Germinal center (tissue), 1 donor: Measurements from ENCODE around the gene HEATR1.
A peak's percentile ranks its signal among the peaks of the same experiment; 100 is the strongest.
"Not testable (repeated sequence)": the region's sequence is repeated elsewhere in the genome, so short reads cannot be mapped to it uniquely, and the experiment has no call there.

Experiments used
- DNase-seq: peaks from one replicate; pipeline ENCODE4 v3.0.0; 2012; ENCODE audit warnings: mixed read lengths, low spot score

The HEATR1 gene, protein sequence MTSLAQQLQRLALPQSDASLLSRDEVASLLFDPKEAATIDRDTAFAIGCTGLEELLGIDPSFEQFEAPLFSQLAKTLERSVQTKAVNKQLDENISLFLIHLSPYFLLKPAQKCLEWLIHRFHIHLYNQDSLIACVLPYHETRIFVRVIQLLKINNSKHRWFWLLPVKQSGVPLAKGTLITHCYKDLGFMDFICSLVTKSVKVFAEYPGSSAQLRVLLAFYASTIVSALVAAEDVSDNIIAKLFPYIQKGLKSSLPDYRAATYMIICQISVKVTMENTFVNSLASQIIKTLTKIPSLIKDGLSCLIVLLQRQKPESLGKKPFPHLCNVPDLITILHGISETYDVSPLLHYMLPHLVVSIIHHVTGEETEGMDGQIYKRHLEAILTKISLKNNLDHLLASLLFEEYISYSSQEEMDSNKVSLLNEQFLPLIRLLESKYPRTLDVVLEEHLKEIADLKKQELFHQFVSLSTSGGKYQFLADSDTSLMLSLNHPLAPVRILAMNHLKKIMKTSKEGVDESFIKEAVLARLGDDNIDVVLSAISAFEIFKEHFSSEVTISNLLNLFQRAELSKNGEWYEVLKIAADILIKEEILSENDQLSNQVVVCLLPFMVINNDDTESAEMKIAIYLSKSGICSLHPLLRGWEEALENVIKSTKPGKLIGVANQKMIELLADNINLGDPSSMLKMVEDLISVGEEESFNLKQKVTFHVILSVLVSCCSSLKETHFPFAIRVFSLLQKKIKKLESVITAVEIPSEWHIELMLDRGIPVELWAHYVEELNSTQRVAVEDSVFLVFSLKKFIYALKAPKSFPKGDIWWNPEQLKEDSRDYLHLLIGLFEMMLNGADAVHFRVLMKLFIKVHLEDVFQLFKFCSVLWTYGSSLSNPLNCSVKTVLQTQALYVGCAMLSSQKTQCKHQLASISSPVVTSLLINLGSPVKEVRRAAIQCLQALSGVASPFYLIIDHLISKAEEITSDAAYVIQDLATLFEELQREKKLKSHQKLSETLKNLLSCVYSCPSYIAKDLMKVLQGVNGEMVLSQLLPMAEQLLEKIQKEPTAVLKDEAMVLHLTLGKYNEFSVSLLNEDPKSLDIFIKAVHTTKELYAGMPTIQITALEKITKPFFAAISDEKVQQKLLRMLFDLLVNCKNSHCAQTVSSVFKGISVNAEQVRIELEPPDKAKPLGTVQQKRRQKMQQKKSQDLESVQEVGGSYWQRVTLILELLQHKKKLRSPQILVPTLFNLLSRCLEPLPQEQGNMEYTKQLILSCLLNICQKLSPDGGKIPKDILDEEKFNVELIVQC (N-terminal part only)

DNA sequence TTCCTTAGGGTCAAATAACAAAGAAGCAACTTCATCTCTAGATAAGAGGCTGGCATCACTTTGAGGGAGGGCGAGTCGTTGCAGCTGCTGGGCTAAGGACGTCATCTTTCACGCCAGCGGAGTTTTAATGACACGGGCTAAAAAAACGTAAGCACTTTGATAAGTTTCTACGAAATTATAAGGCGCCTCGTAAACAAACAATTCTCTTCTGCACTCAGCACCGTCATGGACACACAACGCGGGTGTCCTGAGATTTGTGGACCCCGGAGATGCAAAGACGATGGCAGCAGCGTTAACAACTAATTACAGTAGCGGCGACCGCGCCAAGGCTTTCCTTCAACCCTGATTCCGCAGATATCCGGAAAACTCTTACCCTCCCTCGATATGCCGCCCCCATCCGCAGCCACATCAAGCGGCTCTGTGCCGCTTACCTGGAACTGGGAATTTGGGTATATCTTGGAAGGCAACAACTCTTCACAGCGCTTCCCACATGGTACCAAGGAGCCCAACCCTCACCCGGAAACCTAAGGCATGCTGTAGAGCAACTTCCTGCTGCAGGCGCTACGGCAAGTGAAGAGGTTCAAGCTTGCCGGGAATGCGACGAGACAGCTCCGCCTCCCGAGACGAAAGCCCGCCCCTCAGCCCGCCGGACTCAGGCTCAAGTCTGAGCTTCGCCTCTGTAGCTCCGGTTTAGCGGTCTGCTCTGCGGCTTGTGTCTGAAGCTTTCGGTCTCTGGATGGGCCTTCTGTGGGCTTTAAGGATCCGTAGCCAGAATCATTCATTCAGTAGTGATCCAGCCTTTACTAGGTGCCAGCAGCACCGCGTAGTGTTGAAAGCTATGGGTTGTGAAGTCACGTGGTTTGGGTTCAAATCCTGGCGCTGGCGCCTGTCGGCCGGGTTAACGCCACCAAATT lies at the start of gene HEATR1:
Gene HEATR1 (minus strand): TSS at position 526 of the 914 bp plus-strand sequence. CDS start 421 bp downstream, at position 105.
- DNase-seq = peak; percentile 83

DNA sequence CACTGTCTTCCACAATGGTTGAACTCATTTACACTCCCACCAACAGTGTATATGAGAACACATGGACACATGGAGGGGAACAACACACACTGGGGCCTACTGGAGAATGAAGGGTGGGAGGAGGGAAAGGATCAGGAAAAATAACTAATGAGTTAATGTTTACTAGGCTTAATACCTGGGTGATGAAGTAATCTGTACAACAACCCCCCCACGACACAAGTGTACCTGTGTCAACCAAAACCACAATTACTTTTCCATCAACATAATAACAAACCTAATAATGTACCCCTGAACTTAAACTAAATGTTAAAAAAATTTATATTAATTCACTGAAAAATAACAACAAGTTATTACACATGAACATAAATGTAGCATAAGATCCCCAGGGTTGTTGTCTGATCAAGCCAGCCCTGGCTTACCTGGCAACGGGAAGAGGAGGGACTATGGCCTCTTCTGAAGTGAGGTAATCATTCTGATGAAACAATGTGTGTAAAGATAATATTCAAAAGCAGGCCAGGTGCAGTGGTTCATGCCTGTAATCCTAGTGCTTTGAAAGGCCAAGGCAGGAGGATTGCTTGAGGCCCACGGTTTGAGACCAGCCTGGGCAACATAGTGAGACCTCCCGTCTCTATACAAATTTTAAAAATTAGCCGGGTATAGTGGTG lies 40.8 kb upstream of the HEATR1 start:
- no peak for DNase-seq

DNA sequence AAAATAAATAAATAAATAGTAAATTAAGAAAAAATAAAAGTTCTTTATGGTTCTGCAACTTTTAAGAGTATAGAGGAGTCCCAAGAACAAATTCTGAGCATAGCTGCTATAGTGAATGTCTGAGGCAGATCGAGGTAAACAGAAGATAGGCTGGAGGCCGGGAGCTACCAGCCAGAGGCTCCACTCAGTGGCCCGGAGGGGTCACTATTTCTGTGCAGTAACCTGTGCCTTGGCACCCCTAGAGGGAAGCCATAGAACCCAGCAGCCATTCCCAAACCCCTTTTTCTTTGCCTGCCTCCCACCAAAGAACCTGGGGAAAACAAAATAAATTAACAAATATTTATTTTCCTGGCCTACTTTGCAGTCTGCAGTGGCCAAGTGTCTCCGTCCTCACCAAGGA lies 38.4 kb upstream of the HEATR1 start:
- no peak for DNase-seq

DNA sequence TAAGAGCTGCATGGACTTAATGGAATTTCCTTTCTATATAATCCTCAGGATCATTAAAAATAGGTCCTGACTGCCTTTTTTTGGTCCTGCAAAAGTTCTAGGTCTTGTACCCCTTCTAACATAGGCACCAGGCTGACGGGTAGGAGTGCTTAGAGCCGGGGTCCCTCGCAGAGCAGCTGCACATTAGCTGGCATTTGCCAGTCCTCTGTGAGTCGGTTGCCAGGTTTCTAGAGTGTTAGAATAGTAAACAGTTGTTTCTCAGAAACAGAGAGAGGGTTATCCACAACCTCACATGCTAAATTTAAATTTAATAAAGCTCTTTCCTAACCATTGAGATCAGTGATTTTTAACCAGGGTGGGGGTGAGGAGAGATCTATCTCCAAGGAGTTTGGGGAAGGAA lies 35.4 kb upstream of the HEATR1 start:
- DNase-seq = no peak

DNA sequence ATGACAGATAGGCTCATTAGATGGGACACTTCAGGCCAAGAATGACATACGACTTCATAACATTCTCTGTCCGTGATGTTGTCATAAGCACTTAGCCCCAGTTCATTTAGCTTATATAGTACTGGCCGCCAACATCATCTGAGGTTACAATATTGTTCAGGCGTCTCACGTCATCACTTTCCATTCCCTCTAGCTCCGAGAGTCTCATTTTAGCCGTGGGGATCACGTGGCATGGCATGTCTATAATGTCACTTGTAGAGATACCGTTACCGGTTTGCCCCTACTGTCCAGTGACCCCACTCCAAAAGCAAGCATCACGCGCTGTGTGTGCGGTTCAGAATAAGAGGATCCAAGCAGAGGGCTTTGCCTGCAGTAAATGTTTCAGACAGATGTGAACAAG lies 34.6 kb upstream of the HEATR1 start:
- no peak for DNase-seq

DNA sequence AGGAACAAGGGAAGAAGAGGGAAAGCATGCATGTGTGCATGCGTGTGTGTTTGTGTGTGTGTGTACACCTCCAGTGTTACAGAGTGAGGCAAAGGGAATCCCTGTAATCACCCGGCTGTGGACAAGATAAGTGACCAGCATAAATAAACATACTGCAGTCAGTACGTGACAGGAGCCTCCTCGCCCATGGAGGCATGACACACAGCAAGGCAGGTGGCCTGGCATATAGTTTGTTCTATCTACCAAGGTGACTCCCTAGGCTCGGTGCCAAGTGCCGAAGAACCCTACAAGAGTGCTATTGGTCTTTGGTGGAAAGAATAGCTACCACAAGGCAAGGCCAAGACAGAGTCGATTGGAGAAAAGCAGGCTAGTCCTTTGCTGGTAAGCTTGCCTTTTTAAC lies 31.7 kb upstream of the HEATR1 start:
- DNase-seq = no peak

DNA sequence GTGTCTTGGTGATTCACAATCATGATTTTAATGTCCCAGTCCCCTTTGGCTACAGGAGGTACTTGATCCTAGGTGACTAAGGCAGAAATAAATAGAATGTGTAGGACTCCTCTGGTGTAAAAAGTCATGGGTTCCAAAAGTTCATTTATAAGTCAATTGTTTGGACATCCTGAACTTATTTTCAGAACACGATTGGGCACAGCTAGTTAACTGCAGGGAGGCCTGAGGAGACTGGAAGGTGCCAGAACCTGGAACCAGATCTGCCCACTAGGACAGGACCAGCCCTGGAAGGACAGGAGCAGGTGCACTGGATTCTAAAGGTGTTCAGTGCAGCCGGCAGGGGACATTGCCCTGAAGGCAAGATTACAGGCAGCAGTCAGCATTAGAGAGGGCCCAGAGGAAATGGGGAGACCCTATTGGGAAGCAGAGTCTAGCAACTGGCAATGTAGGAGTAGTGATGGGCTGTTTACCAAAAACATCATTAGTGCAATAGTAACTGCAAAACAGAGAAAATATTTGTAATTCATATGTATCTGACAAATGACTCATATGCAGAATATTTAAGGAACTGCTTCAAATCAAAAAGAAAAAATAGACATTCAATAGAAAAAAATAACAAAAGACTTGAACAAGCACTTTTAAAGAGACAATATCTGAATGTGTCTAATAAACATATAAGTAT lies 23.6 kb upstream of the HEATR1 start:
- no peak for DNase-seq

DNA sequence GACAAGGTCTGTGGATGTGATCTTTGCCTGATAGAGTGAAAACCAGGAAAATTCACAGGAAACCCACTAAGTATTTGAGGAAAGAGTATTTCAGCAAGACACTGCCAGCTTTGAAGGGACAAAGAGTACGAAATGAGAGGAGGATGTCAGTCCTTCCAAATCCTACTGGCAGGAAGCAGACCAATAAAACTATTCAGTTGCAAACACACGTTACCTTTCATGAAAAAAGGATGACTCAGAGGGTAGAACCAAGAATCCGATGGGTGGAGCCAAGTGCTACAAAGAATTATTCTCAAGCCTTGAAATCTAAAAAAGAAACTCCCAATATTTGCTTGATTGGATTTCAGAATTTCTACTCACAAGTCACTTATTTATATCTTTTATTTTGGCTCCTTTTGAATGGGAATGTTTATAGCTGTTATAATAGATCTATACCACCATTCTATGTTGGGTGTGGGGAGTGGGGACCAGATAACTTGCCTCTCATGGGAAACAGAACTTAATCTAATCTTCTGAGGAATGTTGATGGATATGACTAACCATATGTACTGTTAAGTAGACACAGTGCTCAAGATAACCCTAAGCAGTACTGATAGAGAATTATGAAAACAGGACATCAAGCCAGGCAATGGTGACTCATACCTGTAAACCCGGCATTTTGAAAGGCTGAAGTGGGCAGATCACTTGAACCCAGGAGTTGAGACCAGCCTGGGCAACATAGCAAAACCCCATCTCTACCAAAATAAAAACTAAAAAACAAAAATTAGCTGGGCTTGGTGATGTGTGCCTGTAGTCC lies 19.3 kb upstream of the HEATR1 start:
- DNase-seq = no peak

DNA sequence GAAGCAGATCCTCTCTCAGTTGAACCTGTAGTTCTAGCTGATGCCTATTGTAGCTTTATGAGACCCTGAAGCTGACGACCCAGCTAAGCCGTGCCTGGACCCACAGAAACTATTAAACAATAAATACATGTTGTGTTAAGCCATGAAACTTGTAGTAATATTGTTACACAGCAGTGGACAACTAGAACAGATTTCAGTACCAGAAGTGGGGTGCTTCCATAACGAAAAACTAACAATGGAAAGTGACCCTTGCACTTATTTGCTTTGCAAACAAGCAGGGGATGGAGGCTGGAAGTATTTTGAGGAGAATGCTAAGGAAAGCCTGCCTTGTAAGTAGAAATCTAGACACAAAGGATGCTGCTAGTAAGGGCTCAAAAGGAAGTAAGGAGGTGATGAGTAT lies 18.1 kb upstream of the HEATR1 start:
- no peak for DNase-seq

DNA sequence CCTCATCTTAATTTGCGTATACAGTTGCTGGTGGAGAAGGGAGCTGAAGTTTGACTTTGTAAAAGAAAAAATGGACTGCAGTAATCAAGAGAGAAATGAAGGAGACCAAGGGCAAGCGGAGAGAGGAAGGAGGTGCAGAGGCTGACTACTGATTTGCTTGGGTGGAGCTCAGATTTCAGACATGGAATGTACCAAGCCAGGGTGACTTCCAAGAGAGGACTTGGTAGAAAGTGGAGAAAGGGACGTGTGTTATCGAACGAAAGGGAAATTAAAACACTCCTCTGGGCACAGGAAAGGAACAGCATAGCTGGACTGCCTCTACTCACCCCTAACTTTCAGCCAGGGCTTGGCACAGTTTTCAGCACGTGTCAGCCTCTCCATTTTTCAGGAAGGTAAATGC lies 15.1 kb upstream of the HEATR1 start:
- no peak for DNase-seq

DNA sequence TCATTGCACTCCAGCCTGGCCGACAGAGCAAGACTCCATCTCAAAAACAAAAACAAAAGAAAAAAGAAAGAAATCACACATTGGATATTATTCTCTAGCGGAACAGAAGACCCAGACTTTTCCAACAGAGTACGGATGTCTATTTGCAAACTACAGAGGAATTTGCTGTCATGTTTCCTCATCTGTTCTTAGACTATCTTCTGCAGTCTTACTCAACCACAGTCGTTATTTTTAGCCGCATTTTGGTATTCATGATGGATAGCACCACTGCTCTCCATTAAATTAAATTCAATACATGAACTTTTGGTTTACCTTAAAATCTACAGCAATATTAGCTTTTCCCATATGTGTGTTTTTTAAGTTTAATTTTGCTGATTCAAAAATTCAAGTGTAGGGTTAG lies 14.2 kb upstream of the HEATR1 start:
- no peak for DNase-seq

DNA sequence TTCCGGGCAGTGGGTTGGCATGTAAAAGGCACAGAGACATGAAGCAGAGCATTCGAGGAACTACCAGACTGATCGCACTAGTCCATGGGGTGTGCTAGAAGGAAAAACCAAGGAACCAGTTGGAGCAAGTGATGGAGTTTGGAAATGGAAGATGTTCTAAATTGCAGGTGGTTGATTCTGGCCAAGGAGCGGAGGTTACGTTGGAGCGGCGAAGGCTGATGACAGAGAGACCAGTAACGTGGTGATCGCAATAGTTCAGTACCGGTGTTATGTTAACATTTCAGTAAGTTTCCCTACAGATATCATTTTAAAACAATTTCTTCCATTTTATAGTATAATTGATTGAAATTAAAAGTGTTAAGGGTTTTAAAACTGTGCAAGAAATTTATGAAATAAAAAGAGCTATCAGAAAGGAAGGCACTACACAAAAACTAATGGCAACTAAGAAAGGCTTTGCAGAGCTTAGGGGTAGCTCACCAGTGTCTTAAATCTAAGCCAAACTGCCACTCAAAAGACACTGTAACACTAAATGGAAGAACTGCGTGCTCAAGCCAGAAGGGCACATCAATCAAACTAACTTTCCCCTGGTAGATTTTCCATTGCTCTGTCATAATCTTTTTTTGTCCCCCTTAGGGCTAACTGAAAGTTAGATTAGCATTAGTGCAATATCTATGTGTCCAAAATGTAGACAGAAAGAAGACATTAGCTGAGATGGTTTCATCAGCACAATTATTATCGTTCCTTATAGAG lies 11.3 kb upstream of the HEATR1 start:
- no peak for DNase-seq

DNA sequence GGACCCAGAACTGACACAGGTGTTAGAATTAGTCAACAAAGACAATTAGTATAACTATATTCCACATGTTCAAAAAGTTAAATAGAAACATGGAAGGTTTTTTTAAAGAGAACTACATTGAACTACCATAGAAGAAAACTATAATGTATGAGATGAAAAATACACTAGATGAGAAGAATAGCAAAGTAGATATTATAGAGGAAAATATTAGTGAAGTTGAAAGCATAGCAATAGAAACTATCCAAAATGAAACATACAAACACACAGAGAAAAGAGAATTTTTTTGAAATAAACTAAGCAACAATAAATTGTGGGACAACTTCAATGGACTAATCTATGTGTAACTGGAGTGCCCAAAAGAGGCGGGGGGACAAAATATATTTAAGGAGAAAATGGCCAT lies 8.0 kb upstream of the HEATR1 start:
- no peak for DNase-seq

DNA sequence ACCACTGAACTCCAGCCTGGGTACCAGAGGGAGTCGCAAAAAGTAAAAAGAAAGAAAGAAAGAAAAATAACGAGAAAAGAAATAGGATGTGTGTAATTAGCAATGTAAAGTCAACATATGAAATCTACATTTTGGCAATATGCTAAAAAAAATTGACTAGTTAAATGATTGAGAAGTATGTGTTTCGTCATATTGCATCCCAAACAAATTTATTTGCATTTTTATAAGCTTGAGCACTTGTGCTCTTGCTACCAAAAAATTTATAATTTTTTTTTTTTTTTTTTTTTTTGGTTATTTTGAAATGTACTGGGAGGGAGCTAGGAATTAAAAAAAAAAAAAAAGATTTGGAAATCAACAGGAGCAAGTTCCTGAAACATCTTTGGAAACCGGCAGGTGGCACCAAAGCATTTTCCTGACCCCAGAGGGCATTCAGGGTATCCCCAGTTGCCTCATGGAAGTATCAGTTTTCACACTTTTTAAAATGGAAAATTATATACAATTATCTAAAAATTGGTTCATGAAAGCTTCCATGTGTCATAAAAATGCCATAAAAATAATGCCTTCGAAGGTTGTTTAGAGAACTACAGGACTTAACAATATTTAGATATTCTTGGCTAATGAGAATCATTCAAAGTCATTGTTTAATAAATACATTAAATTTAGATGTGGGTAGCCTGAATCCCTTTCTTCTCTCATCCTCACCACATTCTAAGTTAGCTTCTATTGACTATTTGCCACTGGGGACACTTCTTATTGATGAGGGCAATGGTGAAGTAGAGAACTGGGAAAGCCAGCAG lies 4.8 kb upstream of the HEATR1 start:
- DNase-seq = peak; percentile 11

DNA sequence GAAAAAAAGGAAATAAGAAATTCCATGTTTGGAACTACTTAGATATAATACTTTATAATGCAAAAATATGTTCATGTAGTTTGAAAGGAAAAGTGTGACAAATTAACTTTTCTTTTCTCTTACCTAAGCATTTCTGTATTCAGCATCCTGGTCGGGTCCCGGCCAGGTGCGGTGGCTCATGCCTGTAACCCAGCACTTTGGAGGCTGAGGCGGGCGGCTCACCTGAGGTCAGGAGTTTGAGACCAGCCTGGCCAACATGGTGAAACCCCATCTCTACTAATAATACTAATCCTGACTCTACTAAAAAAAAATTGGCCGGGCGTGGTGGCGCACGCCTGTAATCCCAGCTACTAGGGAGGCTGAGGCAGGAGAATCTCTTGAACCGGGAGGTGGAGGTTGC lies 3.3 kb upstream of the HEATR1 start:
- DNase-seq = not testable (repeated sequence)

DNA sequence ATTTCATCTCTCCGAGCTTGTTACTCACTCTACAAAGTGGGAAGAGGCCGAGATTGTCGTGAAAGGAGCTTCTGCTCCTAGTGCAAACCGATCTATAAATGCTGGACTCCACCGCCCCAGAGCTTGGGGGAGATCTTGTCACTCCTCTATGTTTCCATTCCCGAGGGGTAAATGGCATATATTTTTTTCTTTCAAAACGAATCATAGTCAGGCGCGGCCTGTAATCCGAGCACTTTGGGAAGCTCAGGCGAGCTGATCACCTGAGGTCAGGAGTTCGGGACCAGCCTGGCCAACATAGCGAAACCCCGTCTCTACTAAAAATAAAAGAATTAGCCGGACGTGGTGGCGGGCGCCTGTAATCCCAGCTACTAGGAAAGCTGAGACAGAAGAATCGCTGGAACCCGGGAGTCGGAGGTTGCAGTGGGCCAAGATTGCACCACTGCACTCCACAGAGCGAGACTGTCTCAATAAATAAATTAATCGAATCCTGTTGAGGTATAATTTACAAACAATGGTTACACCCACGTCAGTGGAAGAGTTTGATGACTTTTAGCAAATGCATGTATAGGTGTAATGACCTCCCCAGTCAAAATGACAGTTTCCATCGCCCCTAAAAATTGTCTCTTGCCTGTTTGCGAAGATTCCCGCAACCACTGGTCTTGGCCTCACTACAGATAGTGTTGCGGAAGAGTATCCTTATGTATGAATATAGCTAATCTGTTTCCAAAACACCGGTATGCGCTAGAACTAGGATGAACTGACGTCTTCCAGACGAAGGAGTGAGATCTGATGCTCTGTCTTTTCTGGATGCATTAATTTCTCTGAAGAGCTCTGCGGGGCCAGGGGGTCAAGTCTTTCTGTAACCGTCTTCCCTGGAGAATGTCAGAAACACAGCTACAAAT lies 840 bp upstream of the HEATR1 start:
- no peak for DNase-seq

DNA sequence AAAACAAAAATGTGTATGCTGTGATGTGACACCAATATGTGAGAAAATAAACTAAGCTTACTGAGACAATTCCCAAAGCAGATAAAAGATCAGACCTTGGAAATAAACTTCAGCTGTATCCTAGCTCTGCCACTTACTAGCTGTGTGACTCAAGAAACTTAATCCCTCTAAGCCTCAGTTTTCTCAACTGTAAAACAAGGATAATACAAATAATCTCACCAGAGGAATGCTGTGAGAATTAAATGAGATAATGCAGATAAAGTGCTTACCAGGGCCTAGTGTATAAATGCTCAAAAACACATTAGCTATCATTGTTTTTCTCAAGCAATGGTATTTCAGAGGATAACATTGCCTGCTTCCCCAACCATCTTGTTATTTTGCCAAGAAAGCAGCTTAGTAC lies 2.1 kb downstream of the HEATR1 start:
- DNase-seq = no peak
